GM04503 (cell line): ENCODE results near the gene FBLN1.
"Not testable (repeated sequence)": the region's sequence is repeated elsewhere in the genome, so short reads cannot be mapped to it uniquely, and the experiment has no call there.

Source experiments
- DNase-seq: peaks from one replicate; pipeline ENCODE4 v3.0.0-alpha.2; 2012; ENCODE audit warnings: low read depth

FBLN1 gene

DNA sequence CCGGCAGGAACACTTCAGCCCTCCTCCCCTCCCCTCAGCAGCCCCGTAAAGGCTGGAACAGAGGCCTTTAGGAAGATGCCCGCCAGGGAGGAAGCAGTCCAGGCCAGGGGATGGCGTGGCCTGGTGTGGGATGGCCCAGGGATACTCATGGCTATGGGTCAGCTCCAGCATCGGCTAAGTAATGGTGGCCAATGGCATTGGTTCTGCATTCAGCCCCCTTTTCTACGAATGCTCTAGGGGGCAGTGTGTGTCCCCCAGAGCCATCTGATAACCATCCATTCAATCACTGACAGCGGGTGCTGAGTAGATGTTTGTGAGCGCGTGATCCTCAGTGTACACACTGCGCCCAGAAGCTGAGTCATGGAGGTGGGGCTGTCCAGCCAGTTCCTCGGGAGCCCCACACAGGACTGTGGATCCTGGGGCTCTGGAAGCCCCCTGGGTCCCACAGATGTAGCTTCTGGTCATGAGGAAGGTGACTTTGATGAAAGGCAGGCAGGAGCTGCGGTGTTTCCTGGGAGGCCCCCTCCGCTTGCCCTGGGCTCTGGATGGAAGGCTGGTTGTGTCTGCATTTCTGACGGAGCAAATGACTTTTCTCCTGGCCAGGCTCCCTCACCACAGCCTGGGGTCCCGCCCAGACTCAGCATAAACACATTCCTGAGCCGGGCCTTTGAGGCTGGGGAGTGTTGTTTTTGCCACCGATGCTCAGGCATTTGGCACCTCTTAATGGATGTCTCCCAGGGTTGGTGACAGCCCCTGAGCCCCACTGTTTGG lies 46.5 kb downstream of the FBLN1 start:
- peak; percentile 86 for DNase-seq

GRCh38 chr22:45549762-45550378 lies 47.2 kb downstream of the FBLN1 start:
- no peak for DNase-seq

DNA sequence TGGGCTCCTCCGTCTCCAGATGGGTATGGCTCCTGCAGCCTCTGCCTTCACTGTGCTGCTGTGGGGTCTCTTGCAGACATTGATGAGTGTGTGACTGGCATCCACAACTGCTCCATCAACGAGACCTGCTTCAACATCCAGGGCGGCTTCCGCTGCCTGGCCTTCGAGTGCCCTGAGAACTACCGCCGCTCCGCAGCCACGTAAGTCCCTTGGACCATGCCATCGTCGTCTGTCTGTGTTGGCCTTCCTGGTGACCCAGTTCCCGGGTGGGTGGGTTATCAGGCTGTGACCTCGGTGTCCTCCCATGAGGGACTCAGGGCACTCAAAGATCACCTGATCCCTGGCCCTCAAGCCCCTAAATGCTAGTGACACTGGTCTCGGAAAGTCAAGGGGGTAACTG lies 47.7 kb downstream of the FBLN1 start:
- DNase-seq: no peak

- DNase-seq: no peak
Observed at GRCh38 chr22:45550891-45551290, 48.2 kb downstream of the FBLN1 start.

GRCh38 chr22:45551310-45552016 lies 48.8 kb downstream of the FBLN1 start:
- no peak for DNase-seq

GRCh38 chr22:45552017-45552411 lies 49.3 kb downstream of the FBLN1 start:
- DNase-seq: no peak

DNA sequence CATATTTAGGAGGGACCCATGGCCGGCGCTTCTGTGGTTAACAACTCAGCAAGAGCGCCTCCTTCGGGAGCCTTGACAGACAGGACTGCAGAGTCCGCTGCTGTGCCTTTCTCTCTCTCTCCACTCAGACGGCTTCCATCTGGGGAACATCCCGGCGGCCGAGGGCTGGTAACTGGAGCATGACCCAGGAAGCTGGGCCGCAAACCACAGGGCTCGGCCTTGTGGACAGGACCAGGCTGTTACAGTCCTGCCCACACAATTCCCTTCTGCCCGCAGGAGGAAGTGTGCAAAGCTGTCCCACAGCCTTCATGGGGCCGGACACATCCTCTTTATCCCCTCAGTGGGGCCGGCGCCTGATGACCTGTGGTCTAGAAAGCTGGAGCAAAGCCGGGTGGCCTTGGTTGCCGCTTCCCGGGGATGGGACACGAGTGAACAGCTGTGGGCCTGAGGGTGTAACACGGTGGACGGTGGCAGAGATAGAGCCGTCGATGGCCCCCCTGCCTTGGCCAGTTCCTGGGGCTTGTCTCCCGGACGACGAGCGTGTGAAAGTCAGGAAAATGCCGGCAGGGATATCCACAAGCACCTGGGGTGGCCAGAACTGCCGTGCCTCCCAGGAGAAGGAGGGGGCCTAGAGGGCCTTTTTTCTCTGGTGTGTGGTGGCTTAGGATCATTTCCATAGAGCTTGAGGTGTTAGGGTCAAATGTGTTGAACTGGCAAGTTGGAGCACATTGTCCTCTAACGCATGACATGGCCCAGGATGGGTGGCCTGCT lies 50.1 kb downstream of the FBLN1 start:
- DNase-seq: peak; percentile 84

DNA sequence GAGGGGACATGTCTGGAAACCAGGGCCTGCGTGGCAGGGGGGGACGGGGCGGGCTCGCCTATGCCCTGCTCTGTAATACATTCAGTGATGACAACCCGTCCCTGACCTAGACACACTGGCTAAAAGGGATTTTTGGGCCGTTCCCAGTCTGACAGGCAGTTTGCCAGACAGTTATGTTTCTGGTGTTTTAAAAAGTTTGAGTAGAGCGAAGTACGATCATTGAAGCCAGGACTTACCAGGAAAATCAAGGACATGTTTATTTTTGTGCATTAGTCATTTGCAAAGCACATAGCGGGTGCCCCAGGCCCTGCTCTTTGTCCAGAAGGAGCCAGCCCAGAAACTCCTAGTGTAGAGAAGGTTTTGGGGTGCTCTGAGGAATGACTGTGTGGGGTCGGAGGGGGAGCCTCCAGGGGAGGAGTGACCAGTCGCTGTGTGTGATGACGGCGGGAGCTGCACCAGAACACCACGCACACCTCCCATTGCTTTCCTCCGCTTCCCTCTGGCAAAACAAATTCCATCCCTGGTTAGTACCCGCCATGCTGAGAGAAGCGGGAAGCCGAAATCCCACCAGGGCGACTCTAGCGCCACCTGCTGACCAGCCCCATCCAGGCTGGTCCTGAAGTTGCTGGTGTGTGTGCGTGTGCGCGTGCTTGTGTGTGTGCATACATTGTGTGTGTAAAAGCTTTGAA lies 50.8 kb downstream of the FBLN1 start:
- DNase-seq: no peak

DNA sequence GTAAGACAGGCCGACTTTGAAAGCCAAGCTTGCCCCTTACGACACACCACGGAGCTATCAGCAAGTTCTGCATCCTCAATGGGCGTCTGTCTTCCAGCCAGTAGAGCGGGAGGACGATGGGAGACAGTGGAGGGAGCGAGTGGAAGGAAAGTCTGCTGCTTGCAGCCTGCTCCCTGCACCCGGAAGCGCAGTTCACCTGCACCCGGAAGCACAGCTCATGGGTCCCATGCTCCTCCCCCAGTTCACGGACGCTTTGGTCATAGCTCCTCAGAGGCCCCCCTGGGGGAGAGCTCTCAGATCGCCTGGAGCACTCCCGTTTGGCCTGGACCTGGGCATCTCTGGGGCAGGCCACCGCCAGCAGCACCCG lies 51.3 kb downstream of the FBLN1 start:
- no peak for DNase-seq

GRCh38 chr22:45554861-45555260 lies 52.2 kb downstream of the FBLN1 start:
- no peak for DNase-seq

GRCh38 chr22:45557926-45558325 lies 55.2 kb downstream of the FBLN1 start:
- DNase-seq: not testable (repeated sequence)

DNA sequence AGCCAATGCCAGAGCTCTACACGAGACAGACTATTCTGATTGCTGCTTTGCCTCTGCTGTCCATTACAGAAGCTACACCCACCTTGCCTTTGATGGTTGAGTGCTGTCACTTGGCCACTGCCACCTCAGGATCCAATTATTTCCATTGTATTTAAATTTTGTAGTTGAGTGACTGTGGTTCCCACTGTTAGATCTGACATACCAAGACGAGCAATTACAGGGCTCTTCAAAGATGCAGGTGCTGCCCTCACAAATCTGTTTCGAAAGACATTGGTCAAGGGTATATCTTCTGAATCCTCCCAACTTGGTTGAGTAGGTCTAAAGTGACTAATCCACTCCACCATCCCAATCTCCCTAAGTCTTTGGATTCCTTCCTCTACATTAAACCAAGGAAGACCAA lies 57.4 kb downstream of the FBLN1 start:
- DNase-seq: not testable (repeated sequence)

DNA sequence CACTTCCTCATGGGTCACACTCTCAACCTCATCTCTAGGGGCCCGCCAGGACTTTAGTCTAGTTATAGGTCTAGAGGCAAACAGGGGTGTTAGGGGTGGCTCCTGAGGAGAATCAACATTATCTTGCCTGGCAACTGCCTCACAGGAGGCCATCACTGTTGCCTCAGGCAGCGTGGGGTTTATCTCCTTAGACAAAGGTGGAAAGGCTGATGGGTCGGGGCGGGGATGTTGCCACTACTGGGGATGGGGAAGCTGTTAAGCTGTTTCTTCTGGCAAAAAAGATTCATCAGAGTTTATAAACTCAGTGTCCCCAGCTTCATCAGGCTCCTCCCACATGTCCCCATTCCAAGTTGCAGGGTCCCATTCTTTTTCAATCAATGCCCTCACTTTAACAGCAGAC lies 58.1 kb downstream of the FBLN1 start:
- not testable (repeated sequence) for DNase-seq

DNA sequence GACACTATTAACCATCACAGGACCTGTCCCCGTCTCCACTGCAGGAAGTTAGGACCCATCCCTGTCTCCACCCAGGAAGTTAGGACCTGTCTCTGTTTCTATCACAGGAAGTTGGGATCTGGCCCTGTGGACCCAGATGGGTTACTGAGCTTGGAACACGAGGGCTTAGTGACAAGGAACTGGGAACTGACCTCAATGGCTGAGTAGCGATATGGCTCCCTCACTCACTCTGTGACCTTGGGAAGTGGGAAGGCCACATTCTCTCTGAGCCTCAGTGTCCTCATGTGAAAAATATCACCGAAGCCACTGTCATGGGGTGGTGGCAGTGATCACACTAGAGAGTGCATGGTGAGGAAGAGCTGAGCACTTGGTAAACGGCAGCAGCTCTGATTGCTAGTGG lies 59.4 kb downstream of the FBLN1 start:
- no peak for DNase-seq

- DNase-seq: no peak
Observed at GRCh38 chr22:45562537-45563361, 60.1 kb downstream of the FBLN1 start.

DNA sequence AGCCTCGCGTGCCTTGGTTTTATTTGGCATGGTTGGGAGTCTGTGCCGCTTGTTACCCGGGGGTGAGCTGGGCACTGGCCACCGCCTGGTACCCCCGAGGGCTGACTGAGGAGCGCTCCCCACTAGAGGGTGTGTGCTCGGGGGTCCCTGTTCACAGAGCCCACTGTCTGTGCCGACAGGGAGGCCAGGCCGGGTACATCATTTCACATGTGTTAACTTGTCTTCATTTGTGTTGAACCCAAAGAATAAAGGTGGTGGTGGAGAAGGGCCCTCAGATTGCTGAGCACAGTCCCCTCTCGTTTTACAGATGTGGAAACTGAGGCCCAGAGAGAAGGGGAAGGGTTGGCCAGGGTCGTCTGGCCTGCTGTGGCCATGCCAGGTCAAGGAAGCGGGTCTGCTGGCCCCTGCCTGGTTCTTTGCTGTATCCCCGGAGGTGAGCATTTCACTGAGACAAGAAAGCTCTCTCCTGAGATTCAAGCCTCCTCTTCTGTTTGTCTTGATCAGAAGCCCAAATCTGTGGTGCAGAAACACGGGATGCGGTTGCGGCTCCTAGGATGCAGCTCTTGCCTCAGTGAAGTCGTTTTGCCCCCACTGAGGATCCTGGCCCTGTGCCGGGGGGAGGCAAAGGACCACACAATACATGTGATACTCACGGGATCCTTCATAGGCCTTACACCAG lies 60.8 kb downstream of the FBLN1 start:
- DNase-seq: no peak

DNA sequence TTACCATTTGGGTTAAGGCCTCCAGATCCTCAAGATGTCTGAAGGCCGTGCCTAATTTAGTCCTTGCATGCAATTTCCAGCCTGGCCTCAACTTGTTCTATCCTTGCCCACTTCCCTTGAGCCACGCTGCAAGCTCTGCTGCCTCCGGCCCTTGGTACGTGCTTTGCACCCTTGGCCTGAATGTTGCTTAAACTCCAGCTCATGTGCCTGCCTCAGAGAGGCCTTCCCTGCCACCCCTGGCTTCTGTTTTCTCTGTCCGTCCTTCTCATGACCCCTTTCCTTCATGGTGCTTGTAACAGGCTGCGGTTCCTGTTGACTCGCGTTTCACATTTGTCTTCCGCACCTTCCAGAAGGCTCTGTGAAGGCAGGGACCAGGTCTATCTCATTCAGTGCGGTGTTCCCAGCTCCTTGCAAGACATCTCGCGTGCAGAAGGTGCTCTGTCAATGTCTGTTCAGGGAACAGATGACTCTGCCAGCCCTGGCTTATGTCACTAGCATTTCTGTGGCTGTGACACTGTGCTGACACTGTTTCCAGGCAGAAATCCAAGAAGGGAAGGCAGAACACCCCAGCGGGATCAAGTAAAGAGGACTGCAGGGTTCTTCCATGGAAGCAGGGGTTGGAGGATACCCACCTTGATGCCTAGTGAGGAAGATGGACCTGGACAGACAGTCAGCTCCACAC lies 61.8 kb downstream of the FBLN1 start:
- DNase-seq: no peak

GRCh38 chr22:45565171-45565570 lies 62.5 kb downstream of the FBLN1 start:
- no peak for DNase-seq

- no peak for DNase-seq
Observed at GRCh38 chr22:45565973-45566372, 63.3 kb downstream of the FBLN1 start.

DNA sequence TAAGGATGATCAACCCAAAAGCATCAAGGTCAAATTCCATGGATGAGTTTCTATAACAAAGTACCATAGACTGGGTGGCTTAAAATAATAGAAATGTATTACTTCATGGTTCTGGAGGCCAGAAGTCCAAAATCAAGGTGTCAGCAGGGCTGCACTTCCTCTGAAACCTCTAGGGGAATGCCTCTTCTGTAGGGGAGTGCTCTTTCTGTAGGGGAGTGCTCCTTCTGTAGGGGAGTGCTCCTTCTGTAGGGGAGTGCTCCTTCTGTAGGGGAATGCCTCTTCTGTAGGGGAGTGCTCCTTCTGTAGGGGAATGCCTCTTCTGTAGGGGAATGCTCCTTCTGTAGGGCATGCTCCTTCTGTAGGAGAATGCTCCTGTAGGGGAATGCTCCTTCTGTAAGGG lies 65.5 kb downstream of the FBLN1 start:
- no peak for DNase-seq
